Stomach (tissue), 4 donors: ENCODE data around the gene PARD3.

Experiments
- EP300 ChIP-seq: sonication (generic); formaldehyde crosslinking; IDR thresholded peaks from one replicate; pipeline ENCODE4 v1.6.1; 2017; ENCODE audit warnings: antibody characterized with exemption
- POLR2A ChIP-seq, 4 donors: fragments of 450-650 bp; IDR thresholded peaks; one replicate each; pipeline ENCODE4 v1.6.1; 2016; ENCODE audit warnings: antibody characterized with exemption in 4 of 4, control low read depth in 2 of 4, mild to moderate bottlenecking in 1 of 4, moderate library complexity in 1 of 4
- POLR2AphosphoS5 ChIP-seq, 3 donors: sonication (generic); formaldehyde crosslinking; IDR thresholded peaks; one replicate each; pipeline ENCODE4 v1.6.1; 2016; ENCODE audit warnings: antibody characterized with exemption in 3 of 3
- TF ChIP-seq, protein P1 (sequence below), 7 experiments: fragments of 450-650 bp in 4 of 7; fragments of 200-600 bp in 3 of 7; sonication (generic) in 3 of 7; IDR thresholded peaks; one replicate each; pipeline ENCODE4 v1.5.1; 2016 to 2019; ENCODE audit warnings: antibody characterized with exemption in 7 of 7, control low read depth in 2 of 7, mild to moderate bottlenecking in 1 of 7

DNA sequence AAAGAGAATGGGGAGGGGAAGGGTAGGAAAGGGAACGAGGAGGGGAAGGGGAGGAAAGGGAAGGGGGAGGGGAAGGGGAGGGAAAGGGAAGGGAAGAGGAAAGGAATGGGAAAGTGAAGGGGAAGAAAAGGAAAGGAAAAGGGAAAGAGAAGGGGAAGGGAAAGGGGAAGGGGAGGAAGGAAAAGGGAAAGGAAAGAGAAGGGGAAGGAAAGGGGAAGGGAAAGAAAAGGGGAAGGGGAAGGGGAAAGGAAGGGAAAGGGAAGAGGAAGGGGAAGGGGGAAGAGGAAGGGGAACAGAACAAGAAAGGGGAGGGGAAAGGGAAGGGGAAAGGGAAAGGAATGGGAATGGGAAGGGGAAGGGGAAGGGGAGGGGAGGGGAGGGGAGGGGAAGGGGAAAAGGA lies 352.1 kb downstream of the PARD3 start:
- TF ChIP-seq, protein P1, sequence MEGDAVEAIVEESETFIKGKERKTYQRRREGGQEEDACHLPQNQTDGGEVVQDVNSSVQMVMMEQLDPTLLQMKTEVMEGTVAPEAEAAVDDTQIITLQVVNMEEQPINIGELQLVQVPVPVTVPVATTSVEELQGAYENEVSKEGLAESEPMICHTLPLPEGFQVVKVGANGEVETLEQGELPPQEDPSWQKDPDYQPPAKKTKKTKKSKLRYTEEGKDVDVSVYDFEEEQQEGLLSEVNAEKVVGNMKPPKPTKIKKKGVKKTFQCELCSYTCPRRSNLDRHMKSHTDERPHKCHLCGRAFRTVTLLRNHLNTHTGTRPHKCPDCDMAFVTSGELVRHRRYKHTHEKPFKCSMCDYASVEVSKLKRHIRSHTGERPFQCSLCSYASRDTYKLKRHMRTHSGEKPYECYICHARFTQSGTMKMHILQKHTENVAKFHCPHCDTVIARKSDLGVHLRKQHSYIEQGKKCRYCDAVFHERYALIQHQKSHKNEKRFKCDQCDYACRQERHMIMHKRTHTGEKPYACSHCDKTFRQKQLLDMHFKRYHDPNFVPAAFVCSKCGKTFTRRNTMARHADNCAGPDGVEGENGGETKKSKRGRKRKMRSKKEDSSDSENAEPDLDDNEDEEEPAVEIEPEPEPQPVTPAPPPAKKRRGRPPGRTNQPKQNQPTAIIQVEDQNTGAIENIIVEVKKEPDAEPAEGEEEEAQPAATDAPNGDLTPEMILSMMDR (IDR thresholded peaks at IDR 0.05) = no peak
- TF ChIP-seq POLR2AphosphoS5 (IDR thresholded peaks at IDR 0.05) = no peak
- TF ChIP-seq POLR2A (IDR thresholded peaks at IDR 0.05) = no peak
- no peak for TF ChIP-seq EP300
